Vagina (tissue), 2 donors: ENCODE results near the gene DGKE. TPM values are rescaled to one million over a fixed set of nuclear protein-coding genes. Genes with fewer than 3 reads are reported as not detected.

Experiments used
- DNase-seq, 2 donors: peaks; one replicate each; pipeline ENCODE4 v3.0.0-alpha.2; 2017; ENCODE audit errors: extremely low spot score in 2 of 2
- H3K27ac ChIP-seq: fragments of 200-600 bp; sonication (generic); one replicate; pipeline ENCODE4 v1.5.1; 2019
- H3K27me3 ChIP-seq: fragments of 200-600 bp; sonication (generic); one replicate; pipeline ENCODE4 v1.5.1; 2019
- H3K36me3 ChIP-seq, 2 donors: fragments of 200-600 bp; sonication (generic); one replicate each; pipeline ENCODE4 v1.5.1; 2017 to 2019
- H3K4me1 ChIP-seq: fragments of 200-600 bp; sonication (generic); one replicate; pipeline ENCODE4 v1.5.1; 2019
- H3K4me3 ChIP-seq, 2 donors: fragments of 200-600 bp; sonication (generic); 1 replicate in 1 of 2; 2 replicates in 1 of 2; pipeline ENCODE4 v1.5.1; 2016 to 2019
- H3K9me3 ChIP-seq: fragments of 200-600 bp; sonication (generic); one replicate; pipeline ENCODE4 v1.5.1; 2019
- CTCF ChIP-seq, 3 experiments: fragments of 450-650 bp in 2 of 3; fragments of 200-600 bp in 1 of 3; sonication (generic) in 1 of 3; IDR thresholded peaks; one replicate each; pipeline ENCODE4 v1.5.1; 2017 to 2019; ENCODE audit warnings: antibody characterized with exemption in 3 of 3, mild to moderate bottlenecking in 2 of 3, moderate library complexity in 2 of 3
- POLR2A ChIP-seq, 2 donors: fragments of 450-650 bp; IDR thresholded peaks; one replicate each; pipeline ENCODE4 v1.6.1; 2017; ENCODE audit warnings: antibody characterized with exemption in 2 of 2, mild to moderate bottlenecking in 2 of 2, moderate library complexity in 2 of 2
- POLR2AphosphoS5 ChIP-seq, 2 donors: sonication (generic); formaldehyde crosslinking; IDR thresholded peaks; one replicate each; pipeline ENCODE4 v1.9.0; 2017; ENCODE audit warnings: antibody characterized with exemption in 2 of 2, mild to moderate bottlenecking in 2 of 2, low read depth in 1 of 2; ENCODE audit not compliant: insufficient read depth in 1 of 2
- intact Hi-C: fragments of 100-400 bp; cut with DNase I; formaldehyde crosslinking; loops from one replicate; pipeline ENCODE4 v1.15.1; 2023
- total RNA-seq: library from RNA; depleted of rRNA; stranded (reverse); fragments of >200 nt; gene quantifications from one replicate; pipeline ENCODE4 v1.2.3, GENCODE V29; 2016

DGKE gene
- total RNA-seq, 1 donor from 2014 or later, result 13.0 TPM

DNA sequence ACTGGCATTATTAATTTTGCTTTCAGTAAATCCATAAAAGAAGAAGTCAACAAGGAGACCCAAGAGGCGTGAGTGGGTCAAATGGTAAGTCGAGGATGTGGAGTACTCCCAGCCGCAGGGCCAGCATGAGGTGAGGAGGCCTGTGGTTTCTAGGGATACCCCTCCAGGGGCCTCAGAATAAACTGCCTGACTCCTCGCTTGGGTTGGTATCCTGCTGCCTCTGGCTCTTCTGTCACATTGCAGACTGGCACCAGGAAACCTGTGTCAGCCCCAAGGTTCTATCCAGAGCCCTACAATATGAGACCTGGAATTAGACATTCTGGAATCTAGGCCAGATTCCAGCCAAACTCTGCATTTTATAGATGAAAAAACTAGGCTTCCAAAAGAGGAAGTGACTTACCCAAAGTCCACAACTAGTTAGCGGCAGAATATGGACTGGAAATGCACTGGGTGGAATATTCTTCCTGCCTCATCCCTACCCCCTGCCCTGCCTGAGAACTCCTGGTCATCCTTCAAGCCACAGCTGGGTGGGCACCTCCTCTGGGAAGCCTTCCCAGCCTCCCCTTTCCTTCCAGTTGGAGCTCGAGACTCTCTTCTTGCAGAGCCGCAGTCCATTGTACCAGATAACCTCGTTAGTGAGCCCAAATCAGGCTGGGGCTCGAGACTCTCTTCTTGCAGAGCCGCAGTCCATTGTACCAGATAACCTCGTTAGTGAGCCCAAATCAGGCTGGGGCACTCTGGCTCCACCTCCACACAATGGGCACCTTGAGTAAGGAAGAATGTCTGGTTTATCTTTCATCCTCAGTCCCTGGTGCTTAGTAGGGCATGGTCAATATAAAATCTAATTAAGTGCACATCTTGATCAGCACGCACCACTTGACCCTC is 22.8 kb upstream of the DGKE start:
- peaks cover 6% of the 10 kb centered on the region for H3K4me1 ChIP-seq
- H3K27ac ChIP-seq, result no peak overlapping the region
- no peaks in the 10 kb centered on the region for H3K27me3 ChIP-seq
- no peak for TF ChIP-seq POLR2A (IDR thresholded peaks at IDR 0.05)
- no peak for TF ChIP-seq POLR2AphosphoS5 (IDR thresholded peaks at IDR 0.05; ENCODE audit: insufficient read depth in 1 of 2, low read depth in 1 of 2)
- TF ChIP-seq CTCF (IDR thresholded peaks at IDR 0.05), result no peak
- no peaks in the 10 kb centered on the region for H3K9me3 ChIP-seq
- no peak for DNase-seq
- intact Hi-C loops, result no loop called here
- H3K4me3 ChIP-seq, result no peak overlapping the region
- no peaks in the 10 kb centered on the region for H3K36me3 ChIP-seq

DNA sequence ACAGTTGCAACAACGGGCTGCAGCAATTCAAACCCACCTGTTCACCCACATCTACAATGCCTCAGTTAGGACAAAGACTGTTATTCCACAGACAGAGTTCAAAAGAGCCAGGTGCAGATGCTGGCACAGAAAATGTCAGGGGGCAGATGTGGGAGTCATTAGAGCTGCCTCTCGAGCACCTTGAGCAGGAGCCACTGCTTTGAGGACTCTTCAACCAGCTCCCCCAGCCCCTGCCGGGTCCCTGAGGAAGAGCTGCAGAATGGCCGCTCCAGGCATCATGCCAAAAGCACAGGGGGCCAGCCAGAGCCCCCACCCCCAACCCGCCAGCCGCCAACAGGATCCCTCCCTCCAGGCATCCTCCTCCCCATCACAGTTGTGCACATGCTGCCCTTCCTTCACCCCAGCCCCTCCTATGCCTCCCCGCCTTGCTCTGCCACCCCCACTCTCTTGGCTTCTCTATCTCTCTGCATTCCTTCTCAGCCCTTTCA is 21.0 kb upstream of the DGKE start:
- H3K36me3 ChIP-seq, result no peaks in the 10 kb centered on the region
- no peak for TF ChIP-seq CTCF (IDR thresholded peaks at IDR 0.05)
- no peak for TF ChIP-seq POLR2AphosphoS5 (IDR thresholded peaks at IDR 0.05; ENCODE audit: insufficient read depth in 1 of 2, low read depth in 1 of 2)
- TF ChIP-seq POLR2A (IDR thresholded peaks at IDR 0.05), result no peak

DNA sequence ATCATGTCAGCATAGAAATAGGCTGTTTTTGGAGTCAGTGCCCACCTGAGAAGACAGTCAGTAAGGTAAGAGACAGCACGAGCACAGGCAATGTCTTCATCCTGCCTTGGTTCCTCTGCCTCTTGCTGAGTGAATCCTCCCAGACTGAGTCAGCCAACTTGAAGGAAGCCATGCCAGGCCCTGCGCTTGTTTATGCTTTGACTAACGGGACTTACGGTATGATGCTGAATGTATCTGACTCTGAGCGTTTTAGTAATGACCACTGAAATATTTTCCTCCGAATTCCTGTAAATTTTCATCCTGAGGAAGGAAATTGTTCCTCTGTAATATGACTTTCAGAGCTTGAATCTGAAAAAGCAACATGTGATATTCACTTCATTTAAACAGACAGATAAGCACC is 18.2 kb upstream of the DGKE start:
- DNase-seq, result no peak
- H3K4me3 ChIP-seq, result no peak overlapping the region
- intact Hi-C loops, result loop anchor here (5.0 kb wide), 1 partner anchor 127 kb away; no protein-coding TSS in a partner anchor
- H3K36me3 ChIP-seq, result no peaks in the 10 kb centered on the region
- TF ChIP-seq POLR2AphosphoS5 (IDR thresholded peaks at IDR 0.05; ENCODE audit: insufficient read depth in 1 of 2, low read depth in 1 of 2) (no peak), CTCF (IDR thresholded peaks at IDR 0.05) (no peak)
- H3K4me1 ChIP-seq, result peaks cover 9% of the 10 kb centered on the region
- no peaks in the 10 kb centered on the region for H3K9me3 ChIP-seq
- H3K27ac ChIP-seq, result no peak overlapping the region
- H3K27me3 ChIP-seq, result no peaks in the 10 kb centered on the region

More for the DNA sequence above, 21.0 kb upstream of the DGKE start:
- peaks cover 6% of the 10 kb centered on the region for H3K4me1 ChIP-seq
- DNase-seq, result no peak
- H3K27me3 ChIP-seq, result no peaks in the 10 kb centered on the region
- no peak overlapping the region for H3K4me3 ChIP-seq
- no peak overlapping the region for H3K27ac ChIP-seq
- intact Hi-C loops, result no loop called here
- no peaks in the 10 kb centered on the region for H3K9me3 ChIP-seq

DNA sequence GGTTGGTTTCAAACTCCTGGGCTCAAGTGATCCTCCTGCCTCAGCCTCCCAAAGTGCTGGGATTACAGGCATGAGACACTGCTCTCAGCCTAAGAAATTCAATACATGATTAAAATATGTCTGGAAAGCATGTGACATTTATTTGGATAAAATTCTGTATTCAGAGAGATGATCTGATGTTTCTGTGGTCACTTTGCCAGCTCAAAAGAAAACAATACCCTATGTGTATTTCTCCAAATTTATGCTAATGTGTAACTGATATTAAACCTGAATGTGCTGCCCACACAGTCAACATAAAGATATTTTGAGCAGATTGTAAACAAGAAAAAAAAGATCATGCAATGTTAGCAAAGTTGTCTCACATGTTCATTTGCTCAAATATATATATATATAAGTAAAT is 16.9 kb upstream of the DGKE start:
- no peaks in the 10 kb centered on the region for H3K9me3 ChIP-seq
- H3K27ac ChIP-seq, result no peak overlapping the region
- H3K36me3 ChIP-seq, result no peaks in the 10 kb centered on the region
- no peak for TF ChIP-seq POLR2A (IDR thresholded peaks at IDR 0.05)
- no peak for TF ChIP-seq CTCF (IDR thresholded peaks at IDR 0.05)
- TF ChIP-seq POLR2AphosphoS5 (IDR thresholded peaks at IDR 0.05; ENCODE audit: insufficient read depth in 1 of 2, low read depth in 1 of 2), result no peak
- DNase-seq, result no peak
- intact Hi-C loops, result loop anchor here (5.0 kb wide), 1 partner anchor 125 kb away; no protein-coding TSS in a partner anchor
- H3K4me1 ChIP-seq, result peaks cover 9% of the 10 kb centered on the region
- H3K27me3 ChIP-seq, result no peaks in the 10 kb centered on the region
- no peak overlapping the region for H3K4me3 ChIP-seq

DNA sequence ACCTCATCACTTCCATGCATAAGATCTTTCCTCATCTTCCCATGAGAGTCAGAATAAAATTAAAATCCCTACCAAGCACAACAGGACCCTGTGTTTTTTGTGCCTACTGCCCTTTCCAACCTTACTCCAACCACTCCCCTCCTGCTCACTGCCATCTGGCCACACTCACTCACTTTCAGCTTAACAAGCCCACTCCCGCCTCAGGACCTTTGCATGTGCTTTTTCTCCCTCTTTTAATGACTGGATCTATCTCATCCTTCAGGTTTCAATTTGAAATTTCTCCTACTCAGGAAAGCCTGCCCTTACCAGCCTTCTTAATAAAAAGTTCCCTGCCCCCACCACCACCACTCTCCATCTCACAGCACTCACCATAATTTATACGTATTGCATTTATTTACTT is 14.9 kb upstream of the DGKE start:
- TF ChIP-seq POLR2A (IDR thresholded peaks at IDR 0.05) (no peak), CTCF (IDR thresholded peaks at IDR 0.05) (no peak), POLR2AphosphoS5 (IDR thresholded peaks at IDR 0.05; ENCODE audit: insufficient read depth in 1 of 2, low read depth in 1 of 2) (no peak)
- H3K27me3 ChIP-seq, result no peaks in the 10 kb centered on the region
- intact Hi-C loops, result loop anchor here (5.0 kb wide), 1 partner anchor 123 kb away; no protein-coding TSS in a partner anchor
- no peak overlapping the region for H3K27ac ChIP-seq
- H3K4me3 ChIP-seq, result no peak overlapping the region
- H3K4me1 ChIP-seq, result peaks cover 9% of the 10 kb centered on the region
- no peaks in the 10 kb centered on the region for H3K9me3 ChIP-seq
- no peak for DNase-seq
- H3K36me3 ChIP-seq, result no peaks in the 10 kb centered on the region
